Tibial nerve (tissue), 4 donors: ENCODE data around the gene STH. TPM values are rescaled to one million over a fixed set of nuclear protein-coding genes. Genes with fewer than 3 reads are reported as not detected.

Experiments used
- DNase-seq, 2 donors: peaks; one replicate each; pipeline ENCODE4 v3.0.0-alpha.2; 2019; ENCODE audit warnings: low spot score in 2 of 2
- H3K27ac ChIP-seq, 4 donors: fragments of 200-600 bp; sonication (generic) in 3 of 4; one replicate each; pipeline ENCODE4 v1.5.1; 2017 to 2019; ENCODE audit warnings: mild to moderate bottlenecking in 1 of 4
- H3K27me3 ChIP-seq, 2 donors: fragments of 200-600 bp; sonication (generic) in 1 of 2; one replicate each; pipeline versions ENCODE4 v1.5.1 to v1.6.0; 2017 to 2019
- H3K36me3 ChIP-seq, 3 donors: fragments of 200-600 bp; sonication (generic); one replicate each; pipeline ENCODE4 v1.5.1; 2018 to 2019
- H3K4me1 ChIP-seq, 4 donors: fragments of 200-600 bp; sonication (generic) in 3 of 4; one replicate each; pipeline ENCODE4 v1.5.1; 2017 to 2019
- H3K4me3 ChIP-seq, 4 donors: fragments of 200-600 bp; sonication (generic) in 3 of 4; one replicate each; pipeline ENCODE4 v1.5.1; 2017 to 2019; ENCODE audit warnings: mild to moderate bottlenecking in 1 of 4, moderate library complexity in 1 of 4
- H3K9me3 ChIP-seq, 4 donors: fragments of 200-600 bp; sonication (generic) in 3 of 4; one replicate each; pipeline ENCODE4 v1.5.1; 2017 to 2019
- CTCF ChIP-seq, 5 experiments: fragments of 200-600 bp in 3 of 5; fragments of 450-650 bp in 2 of 5; sonication (generic) in 3 of 5; IDR thresholded peaks; one replicate each; pipeline ENCODE4 v1.5.1; 2016 to 2019; ENCODE audit warnings: antibody characterized with exemption in 5 of 5, mild to moderate bottlenecking in 3 of 5, moderate library complexity in 2 of 5
- EP300 ChIP-seq, 2 donors: sonication (generic); formaldehyde crosslinking; IDR thresholded peaks; one replicate each; pipeline ENCODE4 v1.6.1; 2017; ENCODE audit warnings: antibody characterized with exemption in 2 of 2, mild to moderate bottlenecking in 1 of 2
- POLR2A ChIP-seq, 2 donors: fragments of 450-650 bp; IDR thresholded peaks; one replicate each; pipeline ENCODE4 v1.6.1; 2017; ENCODE audit warnings: antibody characterized with exemption in 2 of 2, mild to moderate bottlenecking in 2 of 2, moderate library complexity in 2 of 2
- WGBS, 2 donors: methylation state at CpG; one replicate each; pipeline ENCODE4 v1.1.5; 2018; 5-methylcytosine and 5-hydroxymethylcytosine counted together
- total RNA-seq, 4 donors: library from RNA; depleted of rRNA; stranded (reverse); fragments of >200 nt; gene quantifications; one replicate each; pipeline ENCODE4 v1.1.0, GENCODE V29; 2016

STH gene
- total RNA-seq, 4 donors from 2014 or later: not detected

DNA sequence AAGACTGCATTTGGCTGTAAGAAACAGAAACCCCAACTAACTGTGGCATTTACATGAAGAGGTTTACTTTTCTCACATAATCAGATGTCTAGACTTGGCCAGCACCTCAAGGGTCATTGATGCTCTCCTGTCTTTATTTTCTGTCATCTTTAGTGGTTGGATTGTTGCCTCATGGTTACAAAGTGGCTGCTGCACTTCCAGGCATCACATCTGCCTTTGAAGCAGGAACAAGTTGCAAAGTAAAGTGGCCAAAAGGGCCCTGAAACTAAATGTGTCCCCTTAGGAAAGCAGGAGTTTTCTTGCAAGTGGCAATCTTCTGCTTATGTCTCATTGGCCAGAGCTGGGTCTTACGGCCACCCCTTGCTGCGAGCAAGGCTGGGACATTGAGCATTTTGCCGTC is 26.5 kb upstream of the STH start:
- DNase-seq: no peak
- H3K4me1 ChIP-seq: no peaks in the 10 kb centered on the region
- peaks cover 0 to 8% (median 0%) of the 10 kb centered on the region in 3 donors for H3K36me3 ChIP-seq
- H3K27me3 ChIP-seq: no peaks in the 10 kb centered on the region
- H3K4me3 ChIP-seq: no peak overlapping the region
- 95% methylated on average over 3 of the region's 3 CpGs for WGBS, 2 donors
- H3K27ac ChIP-seq: no peak overlapping the region
- peaks cover 0 to 7% (median 0%) of the 10 kb centered on the region in 4 donors for H3K9me3 ChIP-seq
- no peak for TF ChIP-seq POLR2A (IDR thresholded peaks at IDR 0.05)
- TF ChIP-seq CTCF (IDR thresholded peaks at IDR 0.05): no peak
- no peak for TF ChIP-seq EP300 (IDR thresholded peaks at IDR 0.05)

GRCh38 chr17:45973099-45973780 is 25.8 kb upstream of the STH start:
- Histone ChIP-seq H3K27ac (no peak overlapping the region), H3K4me3 (no peak overlapping the region), H3K4me1 (no peaks in the 10 kb centered on the region), H3K36me3 (peaks cover 0 to 8% (median 0%) of the 10 kb centered on the region in 3 donors), H3K27me3 (no peaks in the 10 kb centered on the region), H3K9me3 (peaks cover 0 to 7% (median 0%) of the 10 kb centered on the region in 4 donors)
- DNase-seq: no peak
- WGBS, 2 donors: 85 to 89% methylated on average over 12 of the region's 12 CpGs
- TF ChIP-seq CTCF (IDR thresholded peaks at IDR 0.05): no peak
- TF ChIP-seq EP300 (IDR thresholded peaks at IDR 0.05): no peak
- no peak for TF ChIP-seq POLR2A (IDR thresholded peaks at IDR 0.05)

- no peak overlapping the region for H3K27ac ChIP-seq
- H3K36me3 ChIP-seq: peaks cover 0 to 8% (median 0%) of the 10 kb centered on the region in 3 donors
- H3K4me3 ChIP-seq: no peak overlapping the region
- no peak for TF ChIP-seq EP300 (IDR thresholded peaks at IDR 0.05)
- WGBS, 2 donors: 82 to 87% methylated on average over 16 of the region's 17 CpGs
- no peaks in the 10 kb centered on the region for H3K4me1 ChIP-seq
- H3K9me3 ChIP-seq: peaks cover 0 to 7% (median 0%) of the 10 kb centered on the region in 4 donors
- no peak for DNase-seq
- no peaks in the 10 kb centered on the region for H3K27me3 ChIP-seq
Observed at GRCh38 chr17:45973946-45974859, 24.8 kb upstream of the STH start.

GRCh38 chr17:45974916-45975630 is 24.0 kb upstream of the STH start:
- H3K27ac ChIP-seq: no peak overlapping the region
- H3K27me3 ChIP-seq: no peaks in the 10 kb centered on the region
- TF ChIP-seq CTCF (IDR thresholded peaks at IDR 0.05): no peak
- no peak for TF ChIP-seq EP300 (IDR thresholded peaks at IDR 0.05)
- TF ChIP-seq POLR2A (IDR thresholded peaks at IDR 0.05): no peak
- no peaks in the 10 kb centered on the region for H3K4me1 ChIP-seq
- no peak overlapping the region for H3K4me3 ChIP-seq
- peaks cover 0 to 7% (median 0%) of the 10 kb centered on the region in 4 donors for H3K9me3 ChIP-seq
- H3K36me3 ChIP-seq: peaks cover 0 to 8% (median 0%) of the 10 kb centered on the region in 3 donors
- no peak for DNase-seq
- WGBS, 2 donors: 71 to 74% methylated on average over 9 to 10 of the region's 10 CpGs

GRCh38 chr17:45975640-45976295 is 23.3 kb upstream of the STH start:
- WGBS, 2 donors: 70 to 80% methylated on average over 8 of the region's 8 CpGs

More at GRCh38 chr17:45975640-45976295, 23.3 kb upstream of the STH start:
- TF ChIP-seq CTCF (IDR thresholded peaks at IDR 0.05) (no peak), EP300 (IDR thresholded peaks at IDR 0.05) (no peak), POLR2A (IDR thresholded peaks at IDR 0.05) (no peak)
- Histone ChIP-seq H3K4me3 (no peak overlapping the region), H3K27ac (no peak overlapping the region), H3K27me3 (no peaks in the 10 kb centered on the region), H3K4me1 (no peaks in the 10 kb centered on the region), H3K36me3 (peaks cover 0 to 8% (median 0%) of the 10 kb centered on the region in 3 donors), H3K9me3 (peaks cover 0 to 7% (median 0%) of the 10 kb centered on the region in 4 donors)
- DNase-seq: no peak
